ENCODE data around the gene MYRF.

Gene MYRF

DNA sequence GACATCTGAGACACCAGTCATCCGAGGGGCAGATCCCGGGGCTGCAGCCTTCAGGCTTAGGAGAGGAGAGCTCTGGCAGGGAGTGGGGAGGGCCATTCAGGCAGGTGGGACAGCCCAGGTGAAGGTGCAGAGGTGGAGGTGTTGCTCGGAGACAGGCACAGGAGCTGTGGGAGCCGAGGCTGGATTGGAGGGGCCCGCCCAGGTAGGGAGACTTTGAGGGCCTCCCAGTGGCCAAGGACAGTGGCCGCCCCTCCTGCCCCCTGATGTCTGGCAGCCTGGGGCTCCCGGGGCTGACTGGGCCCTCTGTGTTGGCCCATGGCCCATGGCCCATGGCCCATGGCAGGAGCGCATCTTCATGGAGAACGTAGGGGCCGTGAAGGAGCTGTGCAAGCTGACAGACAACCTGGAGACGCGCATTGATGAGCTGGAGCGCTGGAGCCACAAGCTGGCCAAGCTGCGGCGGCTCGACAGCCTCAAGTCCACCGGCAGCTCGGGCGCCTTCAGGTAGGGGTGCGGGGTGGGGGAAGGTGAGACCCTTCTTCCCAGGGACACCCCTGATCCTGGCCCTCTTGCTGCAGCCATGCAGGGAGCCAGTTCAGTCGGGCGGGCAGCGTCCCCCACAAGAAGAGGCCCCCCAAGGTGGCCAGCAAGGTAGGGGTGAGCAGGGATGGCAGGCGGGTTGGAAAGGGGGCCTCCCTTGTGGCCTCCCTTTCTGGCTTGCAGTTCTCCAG is 26.6 kb downstream of the MYRF start:
- no peak for DNase-seq

- DNase-seq: no peak
Observed at GRCh38 chr11:61779666-61780525, 27.5 kb downstream of the MYRF start.

DNA sequence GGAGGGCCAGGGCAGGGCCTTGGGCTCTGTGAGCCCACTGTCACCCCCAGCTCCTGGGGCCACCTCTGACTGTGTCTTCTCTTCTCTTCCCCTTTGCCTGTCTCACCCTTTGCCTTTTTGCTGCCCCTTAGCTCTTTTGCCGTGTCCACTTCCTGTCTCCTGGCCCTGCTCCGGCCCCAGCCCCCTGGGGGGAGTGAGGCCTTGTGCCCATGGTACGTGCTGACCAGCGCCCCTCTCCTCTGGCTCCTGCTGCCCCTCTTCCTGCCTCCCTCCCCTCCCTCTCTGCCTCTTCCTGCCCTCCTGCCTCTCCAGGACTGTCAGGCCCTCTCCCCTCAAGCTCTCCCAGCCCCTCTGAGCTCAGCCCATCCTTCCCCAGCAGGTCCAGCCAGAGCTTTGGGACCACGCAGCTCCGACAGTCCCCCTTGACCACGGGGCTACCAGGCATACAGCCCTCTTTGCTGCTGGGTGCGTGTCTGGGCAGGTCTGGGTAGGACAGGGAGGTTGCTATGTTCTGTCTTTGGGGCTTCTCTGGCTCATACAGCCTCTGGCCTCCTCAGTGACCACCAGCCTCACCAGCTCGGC is 28.2 kb downstream of the MYRF start:
- no peak for DNase-seq

GRCh38 chr11:61781585-61781984 is 29.1 kb downstream of the MYRF start:
- no peak for DNase-seq

DNA sequence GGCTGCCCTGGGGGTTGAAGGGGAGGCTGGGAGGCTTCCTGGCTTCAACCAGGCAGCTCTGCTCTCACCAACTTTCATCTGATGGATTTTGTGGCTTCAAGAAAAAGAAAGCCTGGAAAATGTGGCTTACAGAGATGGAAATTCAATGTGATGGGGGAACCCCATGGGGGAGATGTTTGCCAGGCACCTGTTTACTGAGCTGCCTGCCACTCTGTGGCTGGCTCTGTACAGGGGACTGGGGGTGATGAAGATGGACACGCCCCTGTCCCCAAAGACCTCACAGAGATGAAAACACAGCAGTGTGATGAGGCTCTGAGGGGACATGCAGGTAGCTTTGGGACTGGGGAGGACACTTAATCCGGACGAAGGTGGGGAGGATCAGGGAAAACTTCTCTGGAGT is 29.9 kb downstream of the MYRF start:
- DNase-seq: no peak

- no peak for DNase-seq
Observed at GRCh38 chr11:61782841-61783240, 30.4 kb downstream of the MYRF start.

- DNase-seq: no peak
Observed at GRCh38 chr11:61783717-61784505, 31.5 kb downstream of the MYRF start.

GRCh38 chr11:61784506-61784805 is 32.0 kb downstream of the MYRF start:
- no peak for DNase-seq

- no peak for DNase-seq
Observed at GRCh38 chr11:61785837-61786402, 33.5 kb downstream of the MYRF start.

DNA sequence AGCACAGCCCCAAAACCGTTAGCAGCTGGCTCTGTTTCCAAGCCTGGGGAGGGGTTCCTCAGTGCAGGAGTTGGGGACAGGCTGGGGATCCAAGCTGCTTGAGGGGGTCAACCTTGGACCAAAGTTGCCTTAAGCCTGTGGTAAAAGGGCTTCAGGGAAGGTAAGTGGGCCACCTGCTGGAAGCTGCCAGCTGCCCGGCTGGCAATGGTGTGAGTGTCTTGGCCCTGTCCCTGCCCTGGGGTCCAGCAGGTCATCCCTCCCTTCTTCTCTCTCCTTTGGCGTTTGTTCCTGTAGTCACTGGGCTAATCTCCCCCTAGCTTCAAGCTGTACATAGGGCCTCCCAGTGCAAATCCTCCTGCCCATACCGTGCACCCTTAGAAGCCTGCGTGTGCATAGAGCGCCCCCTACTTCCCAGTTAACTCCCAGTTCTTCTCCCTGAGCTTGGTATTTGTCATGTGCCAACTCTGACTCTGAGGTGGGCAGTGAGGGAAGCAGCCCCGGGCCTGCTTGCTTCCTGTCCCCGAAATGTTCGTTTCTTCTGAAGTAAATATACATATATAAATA is 35.6 kb downstream of the MYRF start:
- DNase-seq: peak; percentile 42 to 51

DNA sequence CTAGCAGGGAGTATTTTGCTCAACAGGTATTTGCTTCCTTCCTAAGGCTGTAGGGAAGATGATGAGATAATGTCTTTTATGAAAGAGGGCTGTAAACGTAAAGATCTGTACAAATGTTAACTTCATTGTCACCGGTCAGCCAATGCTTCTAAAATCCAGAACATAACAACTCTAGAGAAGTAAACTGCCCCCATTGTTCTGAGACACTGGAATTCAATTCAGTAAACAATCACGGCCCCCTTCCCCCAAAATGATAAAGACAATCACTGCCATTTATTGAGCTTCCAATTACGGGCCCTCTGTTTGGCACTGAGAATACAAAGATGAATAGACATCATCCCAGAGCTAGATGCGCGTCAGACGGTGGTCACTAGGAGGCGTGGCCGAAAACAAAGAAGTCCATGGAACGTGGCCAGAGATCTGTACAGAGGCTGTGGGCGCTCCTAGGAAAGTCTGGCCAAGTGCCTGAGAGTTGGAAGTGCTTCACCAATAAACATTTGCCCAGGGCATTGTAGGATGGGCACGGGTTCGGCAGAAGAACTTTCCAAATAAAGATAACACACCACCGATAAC is 39.4 kb downstream of the MYRF start:
- peak; percentile 30 to 39 for DNase-seq

DNA sequence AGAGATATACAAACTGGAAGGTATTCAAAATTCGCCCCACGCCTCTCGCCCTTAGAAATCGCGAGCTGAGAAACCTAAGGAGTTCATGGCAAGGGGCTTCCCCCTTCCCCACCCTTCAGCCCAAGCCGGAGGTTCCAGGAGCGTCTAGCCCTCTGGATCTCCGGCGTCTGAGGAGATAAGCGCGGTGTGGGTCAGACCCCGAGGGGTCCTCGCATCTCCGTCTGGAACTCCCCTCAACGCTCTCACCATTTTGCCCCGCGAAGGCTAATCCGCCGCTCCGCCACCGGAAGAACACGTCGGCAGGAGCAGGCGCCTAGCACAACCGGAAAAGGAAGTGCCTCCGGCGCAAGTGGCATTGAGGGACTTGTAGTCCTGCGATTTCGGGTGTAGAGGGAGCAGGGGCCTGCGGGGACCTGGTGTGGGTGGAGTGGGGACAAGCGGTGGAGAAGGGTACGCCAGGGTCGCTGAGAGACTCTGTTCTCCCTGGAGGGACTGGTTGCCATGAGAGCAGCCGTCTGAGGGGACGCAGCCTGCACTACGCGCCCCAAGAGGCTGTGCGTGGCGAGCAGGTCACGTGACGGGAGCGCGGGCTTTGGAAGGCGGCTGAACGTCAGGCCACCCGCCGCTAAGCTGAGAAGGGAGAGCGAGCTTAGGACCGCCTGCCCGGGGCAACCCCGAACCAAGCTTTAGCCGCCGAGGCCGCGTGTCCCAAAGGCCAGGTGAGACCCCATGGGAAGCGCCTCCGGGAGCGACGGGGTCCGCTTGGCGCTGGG is 40.1 kb downstream of the MYRF start, which contains the start of the genes FEN1 and TMEM258:
FEN1 (plus strand) TSS at position 602 of the 773 bp plus-strand sequence. CDS start 2,451 bp downstream, outside the sequence.
TMEM258 (minus strand) TSS at position 290 of the 773 bp plus-strand sequence; CDS start at position 249, 41 bp downstream.
- DNase-seq: peak; percentile 83 to 89

DNA sequence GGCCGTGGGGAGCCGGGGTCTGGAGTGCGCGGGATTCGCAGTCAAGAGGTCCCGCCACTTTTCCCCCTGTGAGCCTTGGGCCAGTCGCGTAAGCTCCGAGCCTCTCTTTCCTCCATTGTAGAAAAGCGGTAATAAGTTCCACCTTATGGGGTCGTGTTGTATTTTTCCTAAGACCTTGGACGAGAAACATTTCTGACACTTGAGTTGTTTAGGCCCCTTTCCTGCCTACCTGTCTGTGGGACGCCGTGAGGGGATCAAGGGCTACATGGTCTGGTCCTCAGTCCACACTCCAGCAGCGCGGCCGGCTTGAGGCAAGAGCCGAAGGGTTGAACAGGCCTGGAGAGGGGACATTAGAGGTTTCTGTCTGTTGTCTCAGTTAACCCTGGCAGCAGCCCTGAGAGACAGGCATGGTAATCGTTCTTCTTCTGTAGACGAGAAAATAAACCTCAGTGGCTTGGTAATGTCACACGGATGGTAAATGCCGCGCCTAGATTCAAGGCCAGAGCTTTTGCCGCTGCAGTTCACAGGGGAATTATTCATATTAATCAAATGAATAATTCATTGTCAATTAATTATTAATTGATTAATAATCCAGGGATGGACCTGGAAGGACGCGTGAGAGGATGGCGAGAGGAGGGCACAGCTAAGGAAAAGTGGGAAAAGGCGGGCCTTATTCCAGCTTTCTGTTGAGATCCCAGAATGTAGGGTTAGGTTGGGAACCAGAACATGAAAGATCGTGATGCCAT is 40.8 kb downstream of the MYRF start:
- peak in 1 of 2 experiments; percentile 47 for DNase-seq

GRCh38 chr11:61793829-61794204 is 41.4 kb downstream of the MYRF start:
- DNase-seq: no peak

DNA sequence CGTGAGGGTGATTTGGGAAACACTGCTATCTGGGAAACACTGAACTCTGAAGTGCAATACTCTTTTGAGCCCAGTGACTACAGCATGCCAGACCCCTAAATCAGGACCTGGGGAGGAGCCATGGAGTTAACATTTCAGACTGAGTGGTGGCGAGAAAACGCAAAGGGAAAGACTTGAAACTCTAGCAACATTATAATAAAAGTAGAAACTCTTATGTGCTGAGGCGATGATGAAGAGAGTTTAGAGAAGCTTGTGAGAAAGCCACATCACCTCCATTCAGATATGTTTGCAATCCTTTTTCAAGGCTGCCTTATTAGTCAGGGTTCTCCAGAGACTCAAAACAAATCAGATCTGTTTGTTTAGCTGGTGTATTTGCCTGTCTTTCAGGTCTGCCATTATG is 42.1 kb downstream of the MYRF start:
- DNase-seq: no peak

DNA sequence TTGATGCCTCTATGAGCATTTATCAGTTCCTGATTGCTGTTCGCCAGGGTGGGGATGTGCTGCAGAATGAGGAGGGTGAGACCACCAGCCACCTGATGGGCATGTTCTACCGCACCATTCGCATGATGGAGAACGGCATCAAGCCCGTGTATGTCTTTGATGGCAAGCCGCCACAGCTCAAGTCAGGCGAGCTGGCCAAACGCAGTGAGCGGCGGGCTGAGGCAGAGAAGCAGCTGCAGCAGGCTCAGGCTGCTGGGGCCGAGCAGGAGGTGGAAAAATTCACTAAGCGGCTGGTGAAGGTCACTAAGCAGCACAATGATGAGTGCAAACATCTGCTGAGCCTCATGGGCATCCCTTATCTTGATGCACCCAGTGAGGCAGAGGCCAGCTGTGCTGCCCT is 43.0 kb downstream of the MYRF start:
- no peak for DNase-seq

DNA sequence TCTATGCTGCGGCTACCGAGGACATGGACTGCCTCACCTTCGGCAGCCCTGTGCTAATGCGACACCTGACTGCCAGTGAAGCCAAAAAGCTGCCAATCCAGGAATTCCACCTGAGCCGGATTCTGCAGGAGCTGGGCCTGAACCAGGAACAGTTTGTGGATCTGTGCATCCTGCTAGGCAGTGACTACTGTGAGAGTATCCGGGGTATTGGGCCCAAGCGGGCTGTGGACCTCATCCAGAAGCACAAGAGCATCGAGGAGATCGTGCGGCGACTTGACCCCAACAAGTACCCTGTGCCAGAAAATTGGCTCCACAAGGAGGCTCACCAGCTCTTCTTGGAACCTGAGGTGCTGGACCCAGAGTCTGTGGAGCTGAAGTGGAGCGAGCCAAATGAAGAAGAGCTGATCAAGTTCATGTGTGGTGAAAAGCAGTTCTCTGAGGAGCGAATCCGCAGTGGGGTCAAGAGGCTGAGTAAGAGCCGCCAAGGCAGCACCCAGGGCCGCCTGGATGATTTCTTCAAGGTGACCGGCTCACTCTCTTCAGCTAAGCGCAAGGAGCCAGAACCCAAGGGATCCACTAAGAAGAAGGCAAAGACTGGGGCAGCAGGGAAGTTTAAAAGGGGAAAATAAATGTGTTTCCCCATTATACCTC is 43.6 kb downstream of the MYRF start:
- DNase-seq: no peak

- peak; percentile 70 to 74 for DNase-seq
Observed at GRCh38 chr11:61797263-61797944, 45.0 kb downstream of the MYRF start.

GRCh38 chr11:61799665-61800284 is 47.3 kb downstream of the MYRF start:
- DNase-seq: no peak
